ENCODE measurements around the gene MYO19.

GRCh38 chr17:36496018-36496789, 38.5 kb downstream of the MYO19 start:
- TF ChIP-seq ATF2 (tag by site-specific recombination; IDR thresholded peaks at IDR 0.05; ENCODE audit: low read depth) (no peak), CTCF (tag by site-specific recombination; IDR thresholded peaks at IDR 0.05) (no peak)

All from HEK293 (cell line).